ENCODE measurements around the gene PRPF4.
"Not testable (repeated sequence)": the region's sequence is repeated elsewhere in the genome, so short reads cannot be mapped to it uniquely, and the experiment has no call there.

The PRPF4 gene

DNA sequence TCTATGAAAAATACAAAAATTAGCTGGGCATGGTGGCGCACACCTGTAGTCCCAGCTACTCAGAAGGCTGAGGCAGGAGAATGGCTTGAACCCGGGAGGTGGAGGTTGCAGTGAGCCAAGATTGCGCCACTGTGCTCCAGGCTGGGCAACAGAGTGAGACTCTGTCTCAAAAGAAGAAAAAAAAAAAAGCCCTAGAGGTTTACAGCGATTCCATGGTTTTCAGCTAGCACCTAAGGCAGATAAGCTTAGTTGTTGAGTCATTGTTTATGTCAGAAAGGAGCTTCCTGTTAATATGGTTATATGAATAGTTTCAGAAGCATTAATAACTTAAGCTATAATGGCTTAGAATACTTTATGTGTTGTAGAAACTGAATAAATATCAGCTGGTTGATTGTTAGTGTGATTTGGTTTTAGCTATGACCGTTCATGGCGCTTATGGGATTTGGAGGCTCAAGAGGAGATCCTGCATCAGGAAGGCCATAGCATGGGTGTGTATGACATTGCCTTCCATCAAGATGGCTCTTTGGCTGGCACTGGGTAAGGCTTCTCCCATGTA lies 14.7 kb downstream of the PRPF4 start:
- no peak for TF ChIP-seq POLR2A (IDR thresholded peaks at IDR 0.05; ENCODE audit: low read depth, low read length)
- FAIRE-seq (no peak), DNase-seq (ENCODE audit: insufficient read length, low spot score) (no peak)

DNA sequence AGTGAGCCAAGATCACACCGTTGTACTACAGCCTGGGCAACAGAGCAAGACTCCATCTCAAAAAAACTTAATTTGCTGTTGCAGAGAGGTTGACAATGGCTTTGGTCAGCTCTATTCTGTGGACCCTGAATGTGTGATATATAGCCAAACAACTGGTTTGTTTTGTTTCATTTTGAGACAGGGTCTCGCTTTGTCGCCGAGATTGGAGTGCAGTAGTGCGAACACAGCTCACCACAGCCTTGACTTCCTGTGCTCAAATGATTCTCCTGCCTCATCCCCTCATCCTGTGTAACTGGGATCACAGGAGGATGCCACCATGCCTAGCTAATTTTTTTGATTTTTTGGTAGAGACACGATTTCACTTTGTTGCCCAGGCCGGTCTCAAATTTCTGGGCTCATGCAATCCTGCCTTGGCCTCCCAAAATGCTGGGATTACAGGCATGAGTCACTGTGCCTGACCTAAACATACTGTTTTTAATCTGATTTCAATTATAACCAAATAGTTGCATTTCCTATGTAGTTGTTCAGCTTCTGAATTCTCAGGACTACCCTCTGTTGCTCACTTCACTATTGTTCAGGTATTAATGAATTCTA lies 17.9 kb downstream of the PRPF4 start:
- TF ChIP-seq POLR2A (IDR thresholded peaks at IDR 0.05; ENCODE audit: low read depth, low read length), result no peak
- DNase-seq (ENCODE audit: insufficient read length, low spot score) (no peak), FAIRE-seq (no peak)

DNA sequence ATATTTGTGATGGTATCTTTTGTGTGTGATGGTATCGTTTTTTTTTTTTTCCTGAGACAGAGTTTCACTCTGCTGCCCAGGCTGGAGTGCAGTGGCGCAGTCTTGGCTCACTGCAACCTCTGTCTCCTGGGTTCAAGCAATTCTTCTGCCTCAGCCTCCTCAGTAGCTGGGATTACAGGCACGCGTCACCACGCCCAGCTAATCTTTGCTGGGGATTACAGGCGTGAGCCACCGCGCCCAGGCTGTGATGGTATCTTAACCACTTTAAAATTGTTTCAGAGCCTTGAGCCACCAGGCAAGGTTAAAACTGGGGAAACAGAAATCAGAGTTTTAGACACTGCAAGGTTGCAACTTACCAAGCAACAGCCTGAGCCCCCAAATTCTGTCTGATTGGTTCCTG lies 20.8 kb downstream of the PRPF4 start:
- FAIRE-seq; DNase-seq (ENCODE audit: insufficient read length, low spot score): not testable (repeated sequence)

DNA sequence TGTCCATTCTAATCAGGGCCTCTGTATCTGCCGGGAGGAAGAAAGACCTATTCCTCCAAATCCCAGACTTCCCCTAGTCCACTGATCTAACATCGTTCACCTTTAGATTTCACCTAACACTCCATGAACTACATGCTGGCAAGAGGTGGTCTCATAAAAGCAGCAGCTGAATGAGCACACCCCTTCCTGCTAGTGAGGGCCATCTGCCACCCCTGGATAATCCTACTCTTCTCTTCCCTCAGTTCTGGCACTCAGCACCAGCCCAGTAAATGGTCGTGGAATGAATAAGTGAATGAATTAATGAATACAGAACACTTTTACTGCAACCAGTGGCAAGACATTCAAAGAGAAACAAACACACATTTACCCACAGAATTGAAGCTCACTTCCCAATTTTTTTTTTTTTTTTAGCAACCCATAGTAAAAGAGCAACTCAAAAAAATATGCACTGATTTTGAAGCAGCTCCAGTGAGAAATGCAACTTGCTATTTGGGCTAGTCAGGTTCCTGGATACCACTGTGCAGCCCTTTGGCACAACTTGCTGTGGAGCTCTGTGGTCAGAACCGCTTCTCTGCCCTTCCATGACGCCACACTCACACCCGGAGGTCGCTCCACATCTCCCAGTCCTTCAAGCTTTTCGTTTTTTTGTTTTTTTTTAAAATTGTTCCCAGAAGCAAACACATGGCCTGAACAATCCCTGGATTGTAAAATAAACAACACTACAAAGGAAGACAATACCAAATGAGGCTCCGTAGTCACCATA lies 21.5 kb downstream of the PRPF4 start:
- DNase-seq (ENCODE audit: insufficient read length, low spot score) (no peak), FAIRE-seq (no peak)
- TF ChIP-seq POLR2A (IDR thresholded peaks at IDR 0.05; ENCODE audit: low read depth, low read length), result no peak

DNA sequence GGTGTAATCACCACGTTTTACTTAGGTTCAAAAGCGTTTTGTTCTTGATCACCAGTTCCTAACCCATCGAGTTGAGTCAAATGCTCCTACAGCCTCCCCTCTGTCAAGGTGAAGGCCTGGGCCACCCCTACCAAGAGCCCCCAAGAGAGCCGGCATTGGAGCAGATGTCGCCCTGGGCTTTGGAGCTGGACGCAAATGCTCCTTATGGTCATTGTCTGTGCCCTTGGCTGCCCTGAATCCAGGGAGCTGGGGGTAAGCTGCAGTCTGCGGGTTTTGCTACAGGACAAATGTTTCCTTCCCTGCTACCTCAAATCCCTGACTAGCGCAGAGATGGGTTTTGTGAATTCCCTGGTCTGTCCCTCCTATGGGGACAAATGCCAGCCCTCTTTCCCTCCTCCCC lies 22.9 kb downstream of the PRPF4 start:
- TF ChIP-seq POLR2A (IDR thresholded peaks at IDR 0.05; ENCODE audit: low read depth, low read length), result no peak
- FAIRE-seq, result no peak
- no peak for DNase-seq (ENCODE audit: insufficient read length, low spot score)

DNA sequence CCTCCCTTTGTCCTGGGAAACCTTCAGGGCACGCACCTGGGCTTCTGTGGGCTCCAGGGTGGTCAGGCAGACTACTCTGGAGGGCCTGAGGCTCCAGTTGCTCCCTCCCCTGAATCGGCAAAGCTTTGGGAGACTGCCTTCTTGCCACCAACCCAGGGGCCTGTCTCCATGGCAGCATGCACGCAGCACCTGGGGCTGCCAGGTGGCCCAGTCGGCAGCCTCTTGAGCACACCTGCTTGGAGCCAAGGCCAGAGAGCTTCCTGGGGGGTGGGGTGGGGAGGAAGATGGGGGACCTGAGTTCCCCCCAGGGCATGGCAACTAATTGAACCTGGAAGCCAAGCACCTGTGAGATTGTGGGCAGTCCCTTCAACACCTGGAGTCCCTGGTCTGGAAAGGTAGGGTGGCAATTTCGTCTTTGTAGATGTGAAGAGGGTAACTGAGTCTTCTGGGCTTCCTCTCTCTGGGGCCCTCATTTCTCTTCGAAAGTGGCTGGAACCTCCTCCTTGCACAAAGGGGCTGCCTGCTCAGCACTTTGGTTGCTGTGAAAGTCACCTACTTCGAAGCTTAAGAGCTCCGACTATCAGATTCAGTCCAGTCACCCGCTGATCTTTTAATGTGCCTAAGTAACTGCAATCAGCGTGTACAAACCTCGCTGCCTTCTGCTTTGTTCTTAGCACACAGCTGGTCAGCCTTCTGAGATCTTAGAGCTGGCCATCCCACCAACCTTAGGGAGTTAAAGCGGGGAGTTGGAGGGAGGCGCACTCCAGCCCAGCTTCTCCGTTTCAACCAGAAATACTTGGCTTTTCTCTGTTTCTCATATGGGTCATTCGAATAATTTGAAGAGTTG lies 23.7 kb downstream of the PRPF4 start:
- FAIRE-seq (no peak), DNase-seq (ENCODE audit: insufficient read length, low spot score) (no peak)
- no peak for TF ChIP-seq POLR2A (IDR thresholded peaks at IDR 0.05; ENCODE audit: low read depth, low read length)

DNA sequence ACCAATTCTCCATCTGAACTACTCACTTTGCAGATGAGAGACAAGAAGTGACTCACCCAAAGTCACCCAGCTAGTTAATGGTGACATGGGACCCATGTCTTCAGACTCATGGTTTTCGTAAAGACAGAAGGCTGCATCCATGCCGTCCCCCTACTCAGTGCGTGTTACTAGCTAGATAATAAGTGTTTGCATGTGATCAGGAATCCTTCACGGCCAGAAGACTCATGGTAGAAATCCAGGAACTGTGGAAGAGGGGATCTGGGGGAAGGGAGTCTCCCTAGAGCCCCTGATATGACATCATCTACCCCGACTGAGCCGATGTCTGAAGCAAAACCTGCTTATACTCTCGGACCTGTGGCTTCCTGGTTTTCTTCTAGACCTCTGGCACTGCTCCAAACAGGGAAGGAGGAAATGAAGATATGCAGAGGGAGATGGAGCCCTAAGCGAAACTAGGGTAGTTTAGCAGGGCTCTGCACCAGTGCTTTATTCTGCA lies 24.4 kb downstream of the PRPF4 start:
- DNase-seq (ENCODE audit: insufficient read length, low spot score) (no peak), FAIRE-seq (no peak)
- no peak for TF ChIP-seq POLR2A (IDR thresholded peaks at IDR 0.05; ENCODE audit: low read depth, low read length)

DNA sequence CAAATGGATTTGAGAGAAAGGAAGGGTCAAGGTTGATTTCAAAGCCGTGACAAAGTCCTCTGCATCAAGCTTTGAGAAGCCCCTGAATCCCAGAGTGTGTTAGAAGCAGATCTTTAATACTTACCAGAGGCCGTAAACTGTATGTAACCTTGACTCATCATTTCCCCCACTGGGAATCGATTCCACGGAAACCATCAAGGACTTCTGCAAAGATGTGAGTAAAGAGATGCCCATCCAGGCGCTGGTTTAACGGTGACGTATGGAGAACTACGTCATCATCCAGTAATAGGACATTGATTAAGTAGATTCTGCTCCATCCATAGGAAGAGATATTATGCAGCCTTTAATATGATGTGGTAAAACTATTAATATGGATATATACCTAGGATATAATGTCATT lies 26.1 kb downstream of the PRPF4 start:
- DNase-seq (ENCODE audit: insufficient read length, low spot score) (no peak), FAIRE-seq (no peak)
- no peak for TF ChIP-seq POLR2A (IDR thresholded peaks at IDR 0.05; ENCODE audit: low read depth, low read length)

DNA sequence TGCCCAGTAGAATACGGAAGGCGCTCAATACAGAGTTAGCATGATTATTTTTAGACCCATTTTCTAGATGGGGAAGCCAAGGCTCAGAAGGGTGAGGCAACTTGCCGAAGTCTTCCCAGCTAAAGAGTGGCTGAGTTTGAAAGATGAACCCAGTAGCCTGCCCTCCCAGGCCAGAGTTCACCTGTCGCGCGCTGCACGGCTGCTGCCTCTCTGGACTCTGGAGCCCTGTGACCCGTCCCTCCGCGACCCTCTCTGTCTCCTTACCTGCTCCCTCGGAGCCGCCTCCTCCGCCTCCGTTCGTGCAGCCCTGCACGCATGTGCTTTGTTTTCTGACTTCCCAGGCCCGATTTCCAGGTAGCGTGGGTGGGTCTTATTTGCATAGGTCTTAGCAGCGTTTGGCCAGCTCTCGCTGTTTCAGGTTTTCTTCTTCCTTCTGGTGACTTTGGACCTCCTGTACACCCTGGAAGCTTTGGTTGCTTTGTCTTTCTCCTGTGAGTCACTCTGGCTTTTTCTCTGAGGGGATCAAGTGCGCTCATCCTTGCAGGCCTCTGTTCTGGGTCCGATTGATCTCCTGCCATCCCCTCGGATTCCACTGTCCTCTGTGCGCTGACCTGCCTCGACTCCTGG lies 27.4 kb downstream of the PRPF4 start, which contains the start of gene RNF183:
TSS of gene RNF183 (minus strand) at position 585 of the 627 bp plus-strand sequence. CDS start 5,192 bp downstream, outside the sequence.
- DNase-seq (ENCODE audit: insufficient read length, low spot score) (no peak), FAIRE-seq (no peak)
- no peak for TF ChIP-seq POLR2A (IDR thresholded peaks at IDR 0.05; ENCODE audit: low read depth, low read length)

DNA sequence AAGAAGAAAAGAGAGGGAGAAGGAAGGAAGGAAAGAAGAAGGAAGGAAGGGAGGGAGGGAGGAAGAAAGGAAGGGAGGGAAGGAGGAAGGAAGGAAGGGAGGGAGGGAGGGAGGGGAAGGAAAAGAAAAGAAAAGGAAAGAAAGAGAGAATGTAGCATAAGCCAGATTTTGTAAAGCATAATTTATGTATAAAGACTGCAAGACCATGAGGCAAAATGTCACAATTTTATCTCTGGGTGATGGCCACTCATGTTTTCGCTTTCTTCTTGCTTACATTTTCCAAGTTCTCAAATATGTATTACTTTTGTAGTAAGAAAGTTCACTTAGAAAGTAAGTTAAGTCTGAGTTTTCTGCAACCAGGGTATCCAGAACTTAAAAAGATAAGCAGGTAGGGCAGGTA lies 31.1 kb downstream of the PRPF4 start:
- DNase-seq (ENCODE audit: insufficient read length, low spot score) (no peak), FAIRE-seq (no peak)
- no peak for TF ChIP-seq POLR2A (IDR thresholded peaks at IDR 0.05; ENCODE audit: low read depth, low read length)

DNA sequence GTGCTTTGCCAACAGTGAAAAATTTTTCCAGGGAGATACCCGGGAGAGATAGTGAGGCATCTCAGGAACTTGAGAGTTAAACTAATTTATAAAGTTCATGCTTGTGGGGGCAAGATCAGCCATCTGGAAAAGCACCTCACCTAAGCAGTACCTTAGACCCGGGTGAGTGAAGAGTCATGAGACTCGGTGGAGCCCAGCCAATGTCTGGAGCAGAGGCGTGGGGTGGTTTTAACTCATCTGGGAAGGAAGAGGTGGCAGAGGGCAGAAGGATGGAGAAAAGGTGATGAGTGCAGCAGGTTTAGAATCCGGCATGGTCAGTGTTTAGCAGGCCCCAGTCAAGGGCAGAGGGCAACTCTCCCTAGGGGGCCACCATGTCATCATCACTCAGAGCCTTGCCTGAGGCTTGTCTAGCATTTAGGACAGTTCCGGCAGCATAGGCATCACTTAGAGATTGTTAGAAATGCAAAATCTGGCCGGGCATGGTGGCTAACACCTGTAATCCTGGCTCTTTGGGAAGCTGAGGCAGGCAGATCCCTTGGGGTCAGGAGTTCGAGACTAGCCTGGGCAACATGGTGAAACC lies 32.0 kb downstream of the PRPF4 start:
- no peak for TF ChIP-seq POLR2A (IDR thresholded peaks at IDR 0.05; ENCODE audit: low read depth, low read length)
- DNase-seq (ENCODE audit: insufficient read length, low spot score), result no peak
- no peak for FAIRE-seq

DNA sequence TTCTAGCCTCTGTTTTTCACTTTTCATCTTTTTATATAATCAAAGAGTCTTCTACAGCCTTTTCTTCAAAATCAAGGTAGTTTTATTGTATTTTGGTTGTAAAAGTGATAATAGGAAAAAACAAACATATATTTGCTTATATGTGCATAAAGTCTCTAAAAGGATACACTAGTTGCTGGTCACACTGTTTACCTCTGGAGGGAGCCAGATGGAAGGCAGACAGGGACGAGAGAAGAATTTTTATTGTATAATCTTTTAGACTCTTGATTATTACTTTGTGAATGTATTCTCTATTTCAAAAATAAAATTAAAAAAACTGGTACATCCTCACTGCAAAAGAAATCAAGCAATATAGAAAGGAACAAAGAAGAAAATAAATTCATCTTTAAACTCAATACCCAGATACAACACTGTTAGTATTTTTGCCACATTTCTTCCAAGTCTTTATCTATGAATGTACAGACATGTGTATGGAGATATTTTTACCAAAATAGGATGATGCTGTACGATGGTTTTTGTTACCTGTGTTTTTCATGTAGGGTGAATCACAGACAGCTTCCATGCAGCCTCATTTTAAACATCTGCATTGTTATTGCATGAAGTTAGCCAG lies 33.9 kb downstream of the PRPF4 start:
- FAIRE-seq (peak; percentile 38), DNase-seq (ENCODE audit: insufficient read length, low spot score) (peak; percentile 11)
- TF ChIP-seq POLR2A (IDR thresholded peaks at IDR 0.05; ENCODE audit: low read depth, low read length), result no peak

DNA sequence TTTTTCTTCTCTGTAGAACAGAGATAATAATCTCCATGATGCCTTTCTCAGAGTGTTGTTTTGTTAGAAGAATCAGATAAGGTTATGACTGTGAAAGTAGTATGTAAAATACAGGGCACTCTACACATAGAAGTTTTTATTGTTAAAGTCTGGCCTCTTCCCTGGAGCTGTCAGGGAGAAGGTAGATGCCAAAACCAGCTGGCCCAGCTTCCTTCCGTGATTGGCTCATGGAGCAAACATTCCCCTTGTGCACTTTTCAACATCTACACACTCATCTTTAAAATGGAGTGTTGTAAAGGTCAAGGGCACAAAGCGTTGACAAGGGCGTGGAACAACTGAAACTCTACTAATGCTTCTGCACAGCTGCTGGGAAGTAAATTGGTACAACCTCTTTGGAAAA lies 35.1 kb downstream of the PRPF4 start:
- DNase-seq (ENCODE audit: insufficient read length, low spot score), result no peak
- FAIRE-seq, result no peak
- no peak for TF ChIP-seq POLR2A (IDR thresholded peaks at IDR 0.05; ENCODE audit: low read depth, low read length)
